ENCODE data around the gene PTGFRN.
"Not testable (repeated sequence)": the region's sequence is repeated elsewhere in the genome, so short reads cannot be mapped to it uniquely, and the experiment has no call there.

- TF ChIP-seq GABPA (IDR thresholded peaks at IDR 0.05; ENCODE audit: low read depth); CTCF (IDR thresholded peaks at IDR 0.05; ENCODE audit: insufficient read depth, low read length); SPI1 (IDR thresholded peaks at IDR 0.05; ENCODE audit: borderline replicate concordance, low read depth); REST (IDR thresholded peaks at IDR 0.05; ENCODE audit: insufficient replicate concordance, low read depth): not testable (repeated sequence)
These were observed 49.5 kb upstream of the PTGFRN start for GRCh38 chr1:116860167-116860566.
